Retina (tissue), 1 donor: ENCODE data around the gene SENP1.

Experiments
- DNase-seq: peaks from one replicate; pipeline ENCODE4 v3.0.0-alpha.2; 2016

Gene SENP1

DNA sequence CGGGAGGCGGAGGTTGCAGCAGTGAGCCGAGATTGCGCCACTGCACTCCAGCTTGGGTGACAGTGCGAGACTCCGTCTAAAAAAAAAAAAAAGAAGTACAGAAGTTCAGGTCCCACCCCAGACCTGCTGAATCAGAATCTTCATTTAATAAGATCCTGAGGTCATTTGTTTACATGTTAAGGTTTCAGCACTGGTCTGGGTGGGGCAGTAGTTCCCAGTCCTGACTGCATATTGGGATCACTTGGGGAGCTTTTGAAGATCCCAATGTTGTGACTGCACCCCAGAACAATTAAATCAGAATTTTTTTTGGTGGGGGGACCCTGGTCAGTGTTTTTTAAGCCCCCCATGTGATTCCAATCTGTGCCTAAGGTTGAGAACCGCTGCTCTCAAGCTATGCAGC is 89.9 kb downstream of the SENP1 start:
- no peak for DNase-seq

DNA sequence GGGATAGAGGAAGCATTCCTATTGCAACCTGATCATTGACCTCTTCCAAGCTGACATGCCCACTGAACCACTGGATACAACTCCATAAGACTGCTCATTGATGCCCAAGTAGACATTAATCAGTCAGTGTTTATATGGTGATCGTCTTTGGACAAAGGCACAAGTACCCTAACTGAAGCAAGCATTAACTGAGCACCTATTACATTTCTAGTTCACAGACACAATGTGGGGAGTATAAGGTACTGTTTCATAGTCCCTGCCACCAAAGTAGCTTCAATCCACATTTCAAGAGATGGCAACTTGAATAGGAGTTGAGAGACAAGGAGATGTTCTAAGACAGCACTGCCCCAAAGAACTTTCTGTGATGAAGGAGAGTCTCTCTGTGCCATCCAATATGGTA is 90.8 kb downstream of the SENP1 start:
- DNase-seq, result no peak

DNA sequence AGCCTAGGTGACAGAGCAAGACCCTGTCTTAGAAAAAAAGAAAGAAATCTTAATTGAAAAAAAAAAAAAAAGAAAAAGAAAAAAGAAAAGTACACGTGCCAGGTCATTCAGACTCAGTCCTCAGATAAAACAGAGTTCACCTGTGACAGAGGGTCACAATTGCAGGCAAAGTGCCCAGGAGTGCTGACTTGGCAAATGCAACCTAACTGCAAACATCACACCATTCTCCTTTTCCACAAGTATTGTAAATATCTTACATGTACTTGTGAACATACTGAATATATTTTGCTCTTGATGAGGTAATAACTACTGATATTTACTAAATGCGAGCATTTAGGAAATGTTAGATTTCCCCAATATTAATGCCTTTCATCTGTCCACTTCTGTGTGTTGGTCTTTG is 92.6 kb downstream of the SENP1 start:
- DNase-seq, result no peak

DNA sequence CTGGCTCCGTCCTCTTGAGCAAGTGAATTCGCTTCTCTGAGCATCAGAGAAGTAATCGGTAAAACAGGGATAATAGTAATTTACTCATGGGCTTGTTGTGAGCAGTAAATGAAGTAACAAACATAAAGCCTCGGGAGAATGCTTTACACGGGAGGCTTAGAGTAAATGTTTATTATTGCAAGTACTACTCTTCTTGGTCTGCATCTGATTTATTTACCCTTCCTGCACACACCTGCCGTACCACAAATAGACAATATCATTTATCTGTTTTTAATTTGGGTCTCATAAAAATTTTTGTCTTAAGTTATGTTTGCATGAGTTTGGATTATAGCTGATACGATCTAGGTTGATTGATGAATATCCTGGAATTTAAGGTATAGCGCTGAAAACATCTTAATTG is 93.8 kb downstream of the SENP1 start:
- no peak for DNase-seq

DNA sequence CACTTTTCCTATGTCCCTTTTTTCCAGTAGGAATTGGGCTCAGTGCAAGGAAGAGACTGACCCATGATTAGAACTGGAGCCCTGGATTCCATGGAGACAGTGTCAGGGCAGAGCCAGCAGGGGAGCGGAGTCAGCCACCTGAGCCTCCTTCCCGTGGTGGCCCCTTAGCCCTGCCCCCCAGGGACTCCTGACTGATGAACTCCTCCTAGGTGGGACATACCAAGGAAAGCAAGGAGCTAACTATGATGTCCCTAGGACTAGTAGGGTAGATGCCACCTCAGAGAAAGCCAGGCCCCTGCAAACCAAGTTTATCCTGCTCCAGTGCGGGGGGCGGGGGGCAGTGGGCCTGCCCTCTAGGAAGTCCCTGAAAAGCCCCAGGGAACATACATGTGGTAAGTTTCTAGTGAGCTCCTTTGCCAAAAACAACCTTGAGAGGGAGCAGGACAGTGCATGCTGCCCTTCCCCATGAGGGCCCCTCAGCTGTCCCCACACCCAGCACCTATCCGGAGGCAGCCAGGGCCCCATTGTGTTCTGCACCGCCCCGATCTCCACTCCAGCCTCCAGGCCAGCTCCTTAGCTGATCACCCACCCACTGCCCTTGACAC is 95.4 kb downstream of the SENP1 start:
- no peak for DNase-seq

DNA sequence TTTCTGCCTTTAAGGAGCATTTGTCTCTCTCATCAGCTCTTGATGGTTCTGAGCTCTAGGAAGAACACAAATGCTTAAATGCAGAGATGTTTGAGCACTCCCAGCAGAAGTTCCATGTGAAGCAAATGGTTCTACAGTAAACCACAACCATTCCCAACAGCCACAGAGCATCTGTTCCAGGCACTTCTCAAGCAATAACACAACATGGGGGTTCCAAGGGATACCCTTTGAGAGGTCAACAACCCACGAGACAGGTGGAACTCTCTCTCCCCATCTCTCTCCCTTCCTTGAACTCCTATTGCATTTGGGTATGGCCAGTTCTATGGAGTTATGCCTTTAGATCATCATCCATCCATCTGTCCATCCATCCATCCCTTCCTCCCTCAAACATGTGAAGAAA is 96.4 kb downstream of the SENP1 start:
- DNase-seq, result no peak

DNA sequence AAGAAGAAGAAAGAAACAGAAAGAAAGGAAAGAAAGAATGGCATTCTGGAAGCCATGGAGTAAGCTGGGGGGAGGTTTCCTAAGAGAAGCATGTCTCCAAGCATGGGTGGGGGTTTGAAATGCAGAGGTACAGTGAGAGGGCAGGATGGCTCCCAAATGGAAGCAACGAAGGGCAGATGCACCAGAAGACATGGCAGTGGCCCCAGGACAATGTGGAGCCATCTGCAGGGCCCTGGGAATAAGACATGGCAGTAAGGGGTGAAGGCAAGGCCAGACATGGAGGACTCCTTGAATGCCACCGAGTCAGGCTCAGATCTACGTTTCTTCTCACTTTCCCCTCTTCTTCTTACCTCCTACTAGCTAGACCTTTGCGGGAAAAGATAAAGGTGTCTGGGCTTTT is 96.9 kb downstream of the SENP1 start:
- no peak for DNase-seq

DNA sequence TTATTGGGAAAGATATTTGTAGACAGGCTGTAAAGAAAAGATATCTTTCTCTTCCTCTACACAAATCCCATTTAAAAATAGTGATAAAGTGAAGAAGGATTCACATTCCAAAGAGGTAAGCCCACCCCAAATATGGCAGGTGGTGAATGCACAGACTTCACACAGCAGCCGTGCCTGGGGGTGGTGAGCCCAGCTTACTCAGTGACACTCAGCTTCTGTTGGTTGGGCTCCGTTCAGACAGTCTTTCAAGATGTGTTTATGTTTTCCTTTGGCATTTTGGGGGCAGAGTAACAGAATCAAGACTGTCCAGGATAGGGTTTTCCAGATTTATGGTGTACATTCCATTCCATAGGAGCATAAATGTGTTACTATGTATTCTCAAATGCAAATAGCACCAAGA is 97.5 kb downstream of the SENP1 start:
- no peak for DNase-seq

DNA sequence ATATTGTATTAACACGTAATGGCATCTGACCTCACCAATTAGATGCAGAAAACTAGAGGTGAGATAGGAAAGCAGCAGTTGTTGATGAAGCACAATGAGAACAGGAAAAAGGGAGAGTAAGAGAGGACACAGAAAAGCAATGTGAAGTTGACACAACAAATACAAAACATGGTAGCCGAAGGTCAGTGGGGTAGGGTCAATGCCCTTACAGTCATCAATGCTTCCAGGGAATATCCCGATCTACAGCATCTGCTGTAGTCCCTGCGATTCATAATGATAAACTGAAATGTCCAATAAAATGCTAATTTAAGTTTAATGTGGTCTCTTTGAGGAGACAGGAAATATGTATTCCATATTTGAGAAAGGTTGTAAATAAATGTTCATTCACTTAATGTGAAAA is 98.7 kb downstream of the SENP1 start:
- DNase-seq, result no peak

DNA sequence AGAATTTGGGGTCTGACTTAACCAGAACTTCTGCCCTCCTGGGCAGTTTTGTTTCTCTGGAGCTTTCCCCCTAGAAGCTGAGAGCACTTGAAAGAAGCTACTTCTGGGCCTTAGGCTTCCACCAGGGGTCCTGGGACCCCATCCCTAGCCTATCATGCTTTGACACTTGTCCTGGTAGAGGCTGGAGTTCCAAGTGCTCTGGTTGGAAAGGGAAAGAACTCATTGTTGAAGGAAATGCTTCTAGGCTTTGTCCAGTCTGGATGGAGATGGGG is 100.2 kb downstream of the SENP1 start:
- no peak for DNase-seq

DNA sequence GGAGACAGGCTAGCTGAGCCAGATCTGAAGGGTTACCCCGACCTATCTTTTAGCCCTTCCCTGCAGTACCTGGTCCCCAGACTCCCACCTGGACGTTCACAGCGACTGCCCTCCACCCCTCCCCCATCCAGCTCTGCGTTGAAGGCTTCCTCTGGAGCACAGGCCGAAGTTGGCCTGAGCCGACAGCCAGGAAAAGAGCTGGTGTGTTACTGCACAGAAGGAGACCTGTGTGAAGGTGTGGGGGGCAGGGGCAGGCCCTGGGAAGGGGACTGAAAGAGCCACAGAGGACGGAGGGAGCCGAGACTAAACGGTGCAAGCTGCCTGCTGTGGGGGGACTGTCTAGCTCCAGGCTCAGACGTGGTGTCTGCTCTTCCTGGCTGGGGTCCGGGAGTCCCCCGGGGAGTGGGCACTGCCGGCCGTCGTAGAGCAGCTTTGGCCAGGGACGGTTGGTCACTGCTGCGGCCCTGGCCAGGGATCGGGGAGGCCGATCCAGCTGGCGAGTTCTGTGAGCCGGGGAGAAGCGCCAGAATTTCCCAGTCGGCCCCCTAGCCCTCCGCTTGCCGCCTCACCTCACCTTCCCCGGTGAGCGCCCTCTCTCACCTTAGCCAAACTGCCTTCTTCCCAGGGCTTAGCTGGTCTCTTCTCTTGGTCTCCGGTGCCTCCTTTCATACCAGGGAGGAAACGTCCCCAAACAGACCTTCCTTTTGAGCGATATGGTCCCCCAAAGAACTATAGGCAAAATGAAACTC is 100.7 kb downstream of the SENP1 start:
- DNase-seq, result no peak

DNA sequence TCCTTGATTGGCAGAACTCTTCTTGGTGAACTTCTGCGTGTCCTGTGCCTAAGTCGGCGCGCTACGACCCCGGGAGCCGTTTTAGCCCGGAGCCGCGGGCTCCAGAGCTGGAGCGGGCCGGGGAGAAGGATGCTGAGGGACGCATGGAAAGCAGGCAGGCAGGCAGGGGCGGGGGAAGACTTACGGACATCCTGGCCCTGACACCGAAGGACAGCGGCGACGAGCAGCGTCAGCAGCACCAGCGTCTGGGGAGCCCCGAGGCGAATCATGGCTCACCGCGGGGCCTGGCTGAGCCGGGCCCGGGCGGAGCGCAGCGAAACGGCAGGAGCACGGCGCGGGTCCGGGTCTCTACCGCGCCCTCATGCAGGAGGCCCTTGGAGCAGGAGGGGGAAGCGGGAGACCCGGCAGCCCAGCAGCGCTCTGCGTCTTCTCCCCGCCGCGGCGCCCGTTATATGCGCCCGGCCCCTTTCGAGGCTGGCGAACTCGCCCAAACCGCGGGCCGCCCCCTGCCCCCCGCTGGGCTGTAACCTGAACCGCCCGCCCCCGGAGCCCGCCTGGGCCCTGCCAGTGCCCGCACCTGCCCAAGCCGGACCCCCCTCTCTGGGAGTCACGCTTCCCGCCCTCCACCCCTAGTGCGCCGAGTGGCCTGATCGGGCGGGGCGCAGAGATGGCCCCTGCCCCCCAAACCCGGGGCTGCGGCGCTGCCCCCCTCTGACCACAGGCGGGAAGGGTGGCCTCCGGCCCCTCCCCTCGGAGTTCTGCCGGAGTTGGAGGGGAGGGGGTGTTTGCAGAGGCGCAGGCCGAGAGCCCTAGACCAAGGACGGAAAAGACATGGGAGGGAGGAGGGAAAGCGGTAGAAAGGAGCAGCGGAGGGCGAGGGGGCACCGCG is 101.6 kb downstream of the SENP1 start, which contains the start of gene COL2A1:
TSS of gene COL2A1 (minus strand) at position 424 of the 889 bp plus-strand sequence. CDS start at position 269, 155 bp downstream.
- DNase-seq, result peak; percentile 88

DNA sequence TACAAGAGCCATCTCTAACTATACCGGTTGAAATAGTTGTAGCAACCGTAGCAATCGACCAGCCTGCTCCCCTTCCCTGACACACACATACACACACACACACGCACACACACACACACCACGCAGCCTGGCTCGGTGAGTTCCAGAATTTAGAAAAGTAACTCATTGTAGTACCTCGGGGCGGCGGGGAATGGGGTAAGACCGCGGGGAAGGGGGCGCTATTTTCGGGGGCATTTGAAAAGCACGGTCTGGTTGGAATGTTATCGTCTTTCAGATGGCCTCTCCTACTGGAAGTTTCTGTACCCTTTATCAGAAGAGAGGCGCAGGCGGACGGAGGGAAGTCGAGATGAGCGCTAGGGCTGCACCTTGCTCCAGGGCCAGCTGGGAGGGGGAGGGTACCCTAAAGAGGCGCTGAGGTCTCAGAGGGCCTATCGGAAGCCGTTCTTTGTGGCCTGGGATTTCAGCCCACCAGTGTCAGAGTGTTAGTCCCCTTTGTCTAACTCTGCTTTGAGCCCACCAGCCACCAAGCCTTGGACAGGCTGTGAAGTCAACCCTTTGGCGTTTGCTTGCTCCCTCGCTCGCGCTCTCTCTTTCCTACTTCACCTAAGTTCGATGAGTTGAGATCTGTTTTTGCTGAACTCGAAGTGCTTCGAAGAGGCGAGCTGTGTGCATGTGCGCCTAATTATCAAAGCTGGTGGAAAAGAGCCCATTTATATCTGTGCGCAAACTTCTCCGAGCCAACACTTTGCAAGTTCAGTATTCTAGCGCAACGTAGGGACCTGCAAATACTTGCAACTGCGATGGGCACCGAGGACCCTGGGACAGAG is 102.4 kb downstream of the SENP1 start:
- DNase-seq, result peak; percentile 71

DNA sequence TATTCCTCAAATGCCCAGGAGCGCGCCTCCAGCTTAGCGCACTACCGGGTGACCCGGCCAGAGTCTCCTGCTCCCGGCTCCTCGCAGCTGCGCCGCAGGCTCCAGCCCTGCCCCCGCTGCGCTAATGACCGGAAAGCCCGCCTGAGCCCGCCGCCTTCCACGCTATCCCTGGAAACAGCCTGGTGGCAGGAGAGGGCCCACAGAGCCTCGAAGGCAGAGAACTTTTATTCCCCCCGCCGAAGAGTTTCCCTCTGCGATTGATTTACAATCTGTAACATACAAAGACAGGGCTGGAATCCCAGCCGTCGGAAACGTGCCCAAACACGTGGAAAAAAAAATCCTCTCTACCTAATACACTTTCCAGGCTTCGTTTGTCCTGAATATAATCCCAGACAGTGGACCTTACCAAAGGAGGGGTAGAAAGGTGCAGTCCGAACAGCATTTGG is 103.1 kb downstream of the SENP1 start:
- DNase-seq, result peak; percentile 80

DNA sequence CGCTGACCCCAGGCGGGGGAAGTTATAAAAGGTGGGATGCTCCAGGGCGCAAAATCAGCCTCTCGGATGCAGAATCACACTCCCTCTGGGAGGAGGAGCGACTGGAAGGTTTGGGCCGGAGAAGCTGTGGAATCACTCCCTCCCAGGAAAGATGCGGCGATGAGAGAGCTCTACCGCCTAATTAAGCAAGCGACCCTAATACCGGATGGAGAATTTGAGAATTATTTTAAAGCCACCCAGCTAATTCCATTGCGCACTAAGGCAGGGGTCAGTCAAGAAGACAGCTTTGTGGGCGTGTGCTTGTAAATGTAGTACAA is 103.5 kb downstream of the SENP1 start:
- DNase-seq, result peak; percentile 67

DNA sequence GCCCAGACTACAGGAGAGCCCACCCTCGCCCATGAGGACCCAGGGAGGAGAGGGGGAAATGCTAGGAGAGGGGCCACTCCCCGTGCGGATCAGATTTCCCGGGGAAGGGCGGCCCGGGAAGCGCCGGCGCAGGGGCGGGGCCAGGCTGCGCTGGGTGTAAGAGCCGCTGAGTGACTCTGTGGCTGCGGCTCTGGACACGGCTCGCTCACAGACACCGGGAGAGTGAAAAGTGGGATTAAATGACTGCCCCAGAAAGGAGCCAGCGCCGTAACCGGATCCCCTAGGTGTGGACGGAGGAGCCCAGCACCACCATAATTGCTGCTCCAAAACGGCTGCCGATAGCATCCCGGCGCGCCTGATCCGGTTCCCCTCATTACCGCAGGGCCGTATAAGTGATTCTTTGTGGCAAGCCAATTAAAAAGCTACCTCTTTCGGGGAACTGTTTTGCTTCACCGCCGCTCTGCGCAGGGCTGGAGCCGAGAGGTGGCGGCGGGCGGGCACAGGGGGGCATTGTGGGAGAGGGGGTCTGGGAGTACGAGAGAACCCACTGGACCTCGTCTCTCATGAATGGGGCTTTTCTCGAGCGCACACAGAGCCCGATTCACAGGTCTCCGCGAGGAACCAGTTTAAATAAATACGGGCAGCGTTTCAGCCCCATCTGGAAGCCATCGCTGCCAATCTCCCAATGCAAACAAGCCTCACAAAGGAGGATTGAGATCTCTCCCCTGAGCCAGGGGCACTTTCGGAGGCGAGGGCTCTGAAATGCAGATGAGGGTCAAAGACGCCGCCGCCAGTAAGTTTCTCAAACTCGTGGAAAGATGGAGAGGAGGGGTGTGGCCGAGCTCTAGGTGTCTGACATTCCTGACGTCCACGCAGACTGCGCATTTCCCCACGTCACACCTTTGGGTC is 104.1 kb downstream of the SENP1 start:
- peak; percentile 87 for DNase-seq

DNA sequence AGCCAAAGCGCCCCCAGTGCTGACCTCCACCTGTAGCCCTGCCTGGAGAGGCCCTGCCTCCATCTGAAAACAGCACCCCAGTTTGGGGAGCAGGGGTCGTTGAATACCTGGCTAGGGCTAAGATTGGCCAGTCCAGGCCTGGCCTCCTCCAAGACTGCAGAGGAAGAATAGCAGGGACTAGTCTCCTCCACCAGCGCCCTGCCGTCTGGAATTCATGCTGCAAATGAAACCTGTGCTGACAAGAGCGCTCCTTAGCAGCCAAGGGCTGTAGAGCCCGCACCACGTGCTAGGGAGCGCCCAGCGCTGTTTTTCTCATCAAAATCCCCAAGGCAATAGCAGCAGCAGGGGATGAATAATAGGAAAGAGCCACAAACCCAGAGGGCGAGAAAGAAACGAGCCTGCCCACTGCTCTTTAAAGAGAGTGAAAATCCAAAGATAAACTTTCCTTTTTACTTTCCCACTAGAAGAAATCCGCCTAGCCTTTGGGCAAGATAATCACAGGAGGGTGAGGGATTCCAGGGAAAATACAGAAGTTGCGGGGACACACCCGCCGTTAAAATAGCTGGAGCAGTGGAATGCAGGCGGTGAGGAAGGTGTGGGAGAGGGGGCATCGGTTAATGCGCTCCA is 104.9 kb downstream of the SENP1 start:
- no peak for DNase-seq

DNA sequence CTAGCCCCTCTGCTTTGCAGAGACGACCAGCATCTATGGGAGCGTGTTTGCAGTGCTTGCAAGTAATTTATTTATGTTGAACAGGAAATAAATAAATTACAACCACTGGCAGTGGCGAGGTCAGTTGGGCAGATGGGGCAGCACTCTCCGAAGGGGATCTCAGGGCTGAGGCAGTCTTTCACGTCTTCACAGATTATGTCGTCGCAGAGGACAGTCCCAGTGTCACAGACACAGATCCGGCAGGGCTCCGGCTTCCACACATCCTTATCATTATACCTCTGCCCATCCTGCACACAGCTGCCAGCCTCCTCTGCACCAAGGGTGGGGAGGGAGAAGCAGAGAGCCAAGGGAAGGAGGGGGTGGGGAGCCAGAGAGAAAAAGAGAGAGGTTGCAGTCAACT is 106.1 kb downstream of the SENP1 start:
- DNase-seq, result no peak

DNA sequence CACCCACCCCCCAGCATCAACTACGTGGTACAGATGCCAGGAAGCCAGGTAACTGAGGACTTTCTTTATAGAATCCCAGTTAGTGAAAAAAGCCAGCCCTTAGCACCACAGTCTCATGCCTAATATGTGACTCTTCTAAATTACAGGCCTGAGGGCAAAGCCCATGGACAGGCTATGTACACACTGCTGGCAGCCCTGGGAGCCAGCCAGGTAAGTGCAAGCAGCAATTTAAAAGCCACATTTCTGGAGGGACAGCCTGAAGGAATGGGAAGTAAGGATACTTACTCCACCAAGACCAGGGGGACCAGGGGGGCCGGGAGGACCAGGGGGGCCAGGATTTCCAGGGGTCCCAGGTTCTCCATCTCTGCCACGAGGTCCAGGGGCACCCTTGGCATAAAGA is 108.6 kb downstream of the SENP1 start:
- DNase-seq, result no peak

DNA sequence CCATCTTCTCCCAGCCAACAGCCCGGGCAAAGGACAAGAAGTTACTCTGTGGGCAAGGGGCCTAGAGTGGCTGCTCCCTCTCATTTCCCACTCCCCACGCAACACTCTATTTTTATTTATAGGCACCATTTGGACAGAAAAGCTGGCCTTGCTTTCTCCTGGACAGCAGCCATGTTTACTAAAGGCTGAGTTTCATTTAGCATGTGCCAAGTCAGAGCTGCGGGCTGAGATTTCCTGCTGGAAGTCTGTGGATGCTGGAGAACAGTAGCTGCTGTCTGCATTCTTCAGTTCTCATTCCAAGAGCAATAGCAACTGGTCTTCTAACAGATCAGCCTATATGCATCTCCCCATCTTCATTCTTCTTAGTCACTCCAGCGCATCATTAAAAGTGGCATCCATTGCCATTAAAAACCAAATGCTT is 109.9 kb downstream of the SENP1 start:
- DNase-seq, result no peak

DNA sequence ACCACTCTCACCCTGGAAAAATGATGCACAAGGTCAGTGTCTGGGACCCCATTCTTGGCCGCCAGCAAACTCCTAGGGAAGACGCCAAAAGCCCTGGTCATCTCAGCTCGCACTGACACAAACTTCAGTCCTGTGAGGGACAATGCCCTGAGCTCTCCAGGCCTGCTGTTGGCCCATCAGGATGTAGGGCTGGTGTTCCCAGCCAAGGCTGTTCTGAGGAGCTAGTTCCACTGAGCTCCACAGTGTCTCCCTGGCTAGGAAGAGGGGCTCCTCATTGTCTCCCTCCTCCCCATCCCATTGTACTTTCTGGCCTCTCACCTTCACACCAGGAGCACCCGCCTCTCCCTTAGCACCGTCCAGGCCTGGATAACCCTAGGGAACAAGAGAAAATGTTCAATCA is 112.4 kb downstream of the SENP1 start:
- DNase-seq, result no peak
